Kidney glomerular epithelial cell (primary cell): Measurements from ENCODE around the gene OR52E6.

Experiments
- DNase-seq: peaks from one replicate; lab custom pipeline; 2025; lab: John Stamatoyannopoulos, UW

OR52E6 gene

DNA sequence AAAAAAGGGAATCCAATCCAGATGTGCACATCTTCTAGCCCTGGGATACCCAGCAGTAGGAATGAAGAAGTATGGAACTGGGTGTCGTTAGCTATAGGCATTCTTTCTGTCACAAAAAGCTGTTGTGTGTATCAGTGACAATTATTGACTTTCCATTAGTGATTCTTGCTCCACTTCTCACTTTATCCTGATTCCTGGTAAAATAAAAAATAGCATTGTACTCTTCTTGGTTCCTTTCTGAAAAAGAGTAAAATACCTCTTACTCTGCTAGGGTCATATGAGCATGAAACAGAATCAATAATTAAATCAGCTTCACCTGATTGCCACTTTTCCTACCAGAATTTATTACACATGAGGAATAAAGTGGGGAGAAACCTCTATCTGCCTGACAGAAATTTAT is at the start of gene OR52E6:
TSS of gene OR52E6 (minus strand) at position 101 of the 400 bp plus-strand sequence. CDS start at position 101, 0 bp downstream.
- DNase-seq: no peak

DNA sequence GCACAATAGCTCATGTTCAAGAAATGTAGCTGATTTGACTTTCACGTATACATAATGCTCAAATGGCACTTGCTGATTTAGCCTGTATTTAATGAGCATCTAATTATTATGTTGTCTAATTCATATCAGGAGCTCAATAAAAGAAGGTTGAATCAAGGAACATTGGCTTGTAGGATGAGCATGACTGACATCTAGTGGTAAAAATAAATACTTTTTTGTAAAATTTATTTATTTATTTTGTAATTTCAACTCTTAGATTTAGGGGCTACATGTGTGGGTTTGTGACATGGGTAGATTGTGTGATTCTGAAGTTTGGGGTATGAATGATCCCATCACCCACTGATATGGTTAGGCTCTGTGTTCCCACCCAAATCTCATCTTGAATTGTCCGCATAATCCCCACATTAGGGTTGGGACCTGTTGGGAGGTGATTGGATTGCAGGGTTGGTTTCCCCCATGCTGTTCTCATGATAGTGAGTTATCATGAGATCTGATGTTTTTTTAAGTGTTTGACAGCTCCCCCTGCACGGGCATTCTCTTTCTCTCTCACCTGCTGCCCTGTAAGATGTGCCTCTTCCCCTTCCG is 49.6 kb upstream of the OR52E6 start:
- peak; percentile 23 for DNase-seq

DNA sequence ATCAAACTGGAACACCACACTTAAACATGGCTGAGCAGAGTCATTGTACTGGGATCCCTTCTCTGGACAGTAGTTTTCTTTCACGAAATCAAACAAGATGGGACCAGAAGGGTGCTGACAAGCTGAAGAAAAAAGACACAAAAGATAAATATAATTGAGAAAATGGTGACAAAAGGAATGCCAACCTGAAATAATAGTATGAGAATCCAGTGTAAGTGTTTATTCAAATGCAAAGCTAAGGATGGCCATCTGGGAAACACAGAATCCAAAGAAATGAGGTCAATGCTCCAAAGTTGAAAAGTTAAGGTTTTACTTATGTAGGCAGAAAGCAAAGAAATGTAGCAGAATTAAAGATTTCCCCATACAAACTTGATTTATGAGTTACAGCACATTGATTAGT is 46.0 kb upstream of the OR52E6 start:
- no peak for DNase-seq

DNA sequence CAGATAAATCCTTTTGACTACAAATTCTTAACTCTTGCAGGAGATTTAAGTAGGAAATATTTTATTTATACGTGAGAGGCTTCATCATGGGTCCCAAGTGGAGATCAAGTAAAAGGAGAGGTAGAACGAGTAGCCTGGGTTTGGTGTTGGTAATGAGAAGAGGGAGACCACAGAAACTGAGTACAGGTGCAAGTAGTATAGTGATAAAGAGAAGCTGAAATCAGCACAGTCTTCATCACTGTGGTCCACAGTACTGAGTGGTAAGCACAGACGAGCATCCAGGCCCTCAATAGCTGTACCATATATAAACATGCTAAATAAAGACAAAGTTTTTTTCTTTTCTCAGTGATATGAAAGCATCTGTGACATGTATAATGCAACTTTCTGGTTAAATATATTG is 45.5 kb upstream of the OR52E6 start:
- no peak for DNase-seq

DNA sequence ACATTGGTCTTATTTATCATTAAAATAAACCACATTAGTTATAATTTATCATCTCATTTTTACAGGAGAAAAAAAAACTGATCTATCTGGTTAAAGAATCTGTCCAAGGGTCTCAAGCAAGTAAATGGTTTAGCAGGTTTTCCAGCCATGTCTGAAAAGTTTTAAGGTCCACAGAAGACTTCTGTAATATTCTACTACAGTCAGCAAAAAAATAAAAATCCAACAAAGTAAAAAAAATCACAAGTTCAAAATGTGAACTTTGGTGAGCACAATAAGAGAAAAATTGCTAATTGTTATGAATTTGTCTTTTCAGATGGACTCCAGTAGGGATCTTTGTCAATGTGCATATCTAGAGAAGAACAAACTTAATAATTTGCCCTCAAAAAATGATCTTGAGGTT is 40.1 kb upstream of the OR52E6 start:
- no peak for DNase-seq

DNA sequence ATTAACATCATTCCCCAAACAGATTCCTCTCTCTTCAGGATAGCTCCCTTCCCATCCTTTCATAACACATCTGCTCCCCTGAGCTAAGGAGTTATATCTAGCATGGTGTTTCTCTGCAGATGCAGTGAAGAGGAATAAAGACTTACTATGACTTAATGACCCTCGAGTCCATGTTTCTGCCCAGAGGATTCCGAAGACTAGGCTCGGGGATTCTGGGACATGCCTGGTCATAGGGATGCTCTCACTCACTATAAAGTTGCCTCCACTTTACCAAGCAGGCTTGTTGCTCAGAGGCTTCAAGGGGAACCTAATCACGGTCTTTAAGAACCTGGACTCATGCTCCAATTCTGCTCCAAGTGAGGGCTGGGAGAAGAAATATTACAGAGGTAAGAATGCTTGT is 38.6 kb upstream of the OR52E6 start, which contains the start of gene OR52E4:
TSS of gene OR52E4 (plus strand) at position 301 of the 400 bp plus-strand sequence. CDS start 3,664 bp downstream, outside the sequence.
- no peak for DNase-seq

DNA sequence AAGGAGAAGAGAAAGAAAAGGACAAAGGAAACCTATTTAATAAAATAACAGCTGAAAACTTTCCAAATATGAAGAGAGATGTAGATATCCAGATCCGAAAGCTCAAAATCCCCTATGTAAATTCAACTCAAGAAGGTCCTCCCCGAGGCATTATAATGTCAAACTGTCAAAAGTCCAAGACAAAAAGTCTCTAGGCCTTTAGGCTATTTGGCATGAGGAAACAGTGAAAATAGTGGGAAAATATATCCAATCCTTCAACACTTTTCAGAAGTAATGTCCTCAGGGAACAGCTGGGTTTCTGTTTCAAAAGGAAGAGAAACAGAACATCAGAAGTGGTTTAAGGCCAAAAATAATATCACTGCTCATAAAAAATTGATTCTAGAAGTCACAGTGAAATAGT is 36.9 kb upstream of the OR52E6 start:
- DNase-seq: no peak

DNA sequence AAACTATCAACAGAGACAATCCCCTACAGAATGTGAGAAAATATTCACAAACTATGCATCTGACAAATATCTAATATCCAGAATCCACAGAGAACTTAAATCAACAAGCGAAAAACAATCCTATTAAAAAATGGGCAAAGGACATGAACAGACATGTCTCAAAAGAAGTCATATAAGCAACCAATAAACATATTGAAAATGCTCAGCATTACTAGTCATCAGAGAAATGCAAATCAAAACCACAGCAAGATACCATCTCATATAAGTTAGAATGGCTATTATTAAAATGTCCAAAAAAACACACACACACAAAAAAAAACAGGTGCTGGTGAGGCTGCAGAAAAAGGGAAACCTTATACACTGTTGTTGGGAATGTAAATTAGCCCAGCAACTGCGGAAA is 24.1 kb upstream of the OR52E6 start:
- no peak for DNase-seq

DNA sequence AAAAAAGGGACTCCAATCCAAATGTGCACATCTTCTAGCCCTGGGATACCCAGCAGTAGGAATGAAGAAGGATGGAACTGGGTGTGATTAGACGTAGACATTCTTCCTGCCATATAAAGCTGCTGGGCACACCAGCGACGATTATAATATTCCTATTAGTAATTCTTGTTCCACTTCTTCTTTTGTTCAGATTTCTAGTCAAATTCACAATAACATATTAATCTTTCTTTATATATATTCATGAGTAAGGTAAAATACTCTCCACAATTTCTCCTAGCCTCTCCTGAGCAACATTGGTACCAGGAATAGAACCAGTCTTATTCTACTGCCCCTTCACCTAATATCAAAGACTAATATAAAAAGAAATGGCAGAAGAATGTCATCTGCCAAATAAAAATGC is 15.9 kb upstream of the OR52E6 start, which contains the start of gene OR52E8:
TSS of gene OR52E8 (minus strand) at position 101 of the 400 bp plus-strand sequence. CDS start at position 101, 0 bp downstream.
- DNase-seq: no peak

DNA sequence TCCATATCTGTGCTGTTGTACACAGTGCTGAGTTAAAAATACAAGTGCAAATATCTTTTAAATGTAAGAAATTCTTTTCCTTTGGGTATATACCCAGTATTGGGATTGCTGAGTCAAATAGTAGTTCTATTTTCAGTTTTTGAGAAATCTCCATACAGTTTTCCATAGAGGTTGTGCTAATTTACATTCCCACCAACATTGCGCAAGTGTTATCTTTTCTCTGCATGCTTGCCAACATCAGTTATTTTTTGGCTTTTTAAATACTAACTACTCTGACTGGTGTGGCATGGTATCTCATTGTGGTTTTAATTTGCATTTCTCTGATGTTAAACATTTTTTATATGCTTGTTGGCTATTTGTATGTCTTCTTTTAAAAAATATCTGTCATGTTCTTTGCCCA is 9.3 kb upstream of the OR52E6 start:
- DNase-seq: no peak

DNA sequence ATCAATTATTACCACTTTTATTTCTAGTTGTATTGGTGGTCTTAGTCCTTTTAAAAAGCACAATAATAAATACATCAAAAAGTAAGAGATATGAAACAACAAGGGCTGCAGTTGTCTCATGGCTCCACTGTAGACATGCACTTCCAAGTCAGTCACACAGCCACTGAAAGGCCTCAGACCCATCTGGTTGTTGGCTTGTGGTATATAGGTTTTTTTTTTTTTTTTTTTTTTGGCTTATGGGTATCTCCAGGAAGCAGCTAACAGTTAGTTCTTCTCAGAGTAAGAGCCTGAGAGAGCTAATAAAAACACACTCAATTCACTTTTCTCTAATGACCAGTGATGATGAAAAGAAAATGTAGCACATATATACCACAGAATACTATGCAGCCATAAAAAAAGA is 6.0 kb upstream of the OR52E6 start:
- no peak for DNase-seq

DNA sequence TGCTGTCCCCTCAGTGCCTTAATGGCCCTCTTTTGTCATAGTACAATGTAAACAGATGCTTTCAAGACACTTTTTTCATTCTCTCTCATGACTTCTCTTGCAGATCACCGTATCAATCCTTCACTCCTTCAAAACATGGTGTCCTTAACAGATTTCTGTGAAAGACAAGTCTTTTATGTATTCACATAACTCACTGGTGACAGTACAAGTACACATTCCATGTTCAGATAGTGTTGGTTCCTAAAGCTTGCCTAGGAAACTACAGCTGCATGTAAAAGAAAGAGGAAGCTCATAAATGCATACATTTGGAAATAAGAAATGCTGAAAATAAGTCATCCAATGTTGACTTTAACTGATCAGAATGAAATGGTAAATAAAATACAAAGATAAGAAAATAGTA is 5.0 kb upstream of the OR52E6 start:
- no peak for DNase-seq

DNA sequence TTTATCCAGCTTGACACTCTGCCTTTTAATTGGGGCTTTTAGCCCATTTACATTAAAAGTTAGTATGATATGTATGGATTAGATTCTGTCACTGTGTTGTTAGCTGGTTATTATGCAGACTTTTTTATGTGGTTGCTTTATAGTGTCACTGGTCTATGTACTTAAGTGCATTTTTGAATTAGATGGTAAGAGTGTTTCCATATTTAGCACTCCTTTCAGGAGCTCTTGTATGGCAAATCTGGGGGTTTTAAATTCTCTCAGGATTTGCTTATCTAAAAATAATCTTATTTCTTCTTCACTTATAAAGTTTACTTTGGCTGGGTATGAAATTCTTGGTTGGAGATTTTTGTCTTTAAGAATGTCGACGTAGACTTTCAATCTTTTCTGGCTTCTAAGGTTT is 4.0 kb downstream of the OR52E6 start:
- DNase-seq: no peak

DNA sequence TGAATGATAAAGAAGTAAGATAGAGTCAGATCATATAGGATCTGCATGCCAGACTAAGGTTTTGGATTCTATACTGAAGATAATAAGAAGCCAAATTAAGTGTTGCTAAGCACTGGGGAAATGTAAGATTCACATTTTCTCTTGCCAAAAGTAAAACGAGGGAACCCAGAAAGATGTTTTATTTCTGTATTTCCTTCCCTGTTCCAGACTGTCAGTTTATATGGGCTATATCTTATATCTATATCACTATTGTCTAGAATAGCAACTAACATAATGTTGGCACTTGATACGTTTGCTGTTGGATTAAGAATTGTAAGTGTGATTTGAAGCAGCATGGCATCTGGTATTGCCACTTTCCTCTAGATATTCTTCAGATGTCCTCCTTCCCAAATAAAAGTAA is 8.3 kb downstream of the OR52E6 start:
- DNase-seq: no peak

DNA sequence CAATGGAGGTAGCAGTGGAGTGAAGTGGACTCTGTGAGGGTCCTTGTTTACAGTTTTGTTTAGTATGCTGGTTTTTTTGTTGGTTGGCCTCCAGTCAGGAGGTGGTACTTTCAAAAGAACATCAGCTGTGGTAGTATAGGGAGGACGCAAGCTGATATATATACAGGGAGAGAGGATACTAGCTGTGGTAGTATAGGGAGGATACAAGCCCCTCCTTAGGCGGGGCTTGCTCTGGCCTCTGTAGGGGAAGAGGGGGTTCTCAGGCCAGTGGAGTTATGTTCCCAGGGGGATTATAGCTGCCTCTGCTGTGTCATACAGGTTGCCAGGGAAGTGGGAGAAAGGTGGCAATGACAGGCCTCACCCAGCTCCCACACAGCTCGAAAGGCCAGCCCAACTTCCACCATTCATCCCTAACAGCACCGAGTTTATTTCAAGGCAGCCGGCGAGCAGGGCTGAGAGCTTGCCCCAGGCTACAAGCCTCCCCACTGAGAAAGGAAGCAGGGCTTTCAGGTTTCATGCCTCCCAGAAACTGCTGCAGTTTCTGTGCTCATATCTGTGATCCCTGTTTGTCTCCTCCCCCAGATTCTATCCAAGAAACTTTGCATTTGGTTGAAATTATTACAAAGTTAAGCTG is 10.4 kb downstream of the OR52E6 start:
- no peak for DNase-seq

DNA sequence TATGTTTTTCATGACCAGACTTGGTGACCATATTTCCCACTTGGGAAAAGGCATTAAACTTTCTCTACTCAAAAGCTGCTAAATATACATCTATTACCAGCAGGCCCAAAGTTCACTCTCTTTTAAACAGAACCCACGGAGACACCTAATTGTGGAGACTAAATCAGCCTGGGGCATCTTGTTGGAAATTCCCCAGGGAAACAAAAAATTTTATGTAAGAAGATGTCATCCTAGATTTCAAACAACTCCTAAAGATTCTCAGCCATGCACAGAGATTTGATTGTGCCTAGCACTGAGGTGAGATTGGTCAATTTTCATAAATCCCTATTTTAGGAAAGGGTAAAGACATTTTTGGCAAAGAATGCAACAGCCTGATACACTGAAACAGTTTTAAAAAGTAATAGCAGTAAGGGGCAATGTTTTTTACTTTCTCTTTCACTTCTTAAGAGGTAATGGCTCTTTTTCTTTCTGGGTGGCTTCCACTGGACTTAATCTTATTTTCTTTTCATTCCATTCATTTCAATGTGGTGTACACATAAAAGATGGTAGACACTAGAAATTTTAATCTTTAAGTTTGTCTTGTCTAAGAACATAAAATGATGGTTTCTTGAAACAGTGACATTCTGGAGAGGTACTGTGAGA is 23.3 kb downstream of the OR52E6 start:
- no peak for DNase-seq

DNA sequence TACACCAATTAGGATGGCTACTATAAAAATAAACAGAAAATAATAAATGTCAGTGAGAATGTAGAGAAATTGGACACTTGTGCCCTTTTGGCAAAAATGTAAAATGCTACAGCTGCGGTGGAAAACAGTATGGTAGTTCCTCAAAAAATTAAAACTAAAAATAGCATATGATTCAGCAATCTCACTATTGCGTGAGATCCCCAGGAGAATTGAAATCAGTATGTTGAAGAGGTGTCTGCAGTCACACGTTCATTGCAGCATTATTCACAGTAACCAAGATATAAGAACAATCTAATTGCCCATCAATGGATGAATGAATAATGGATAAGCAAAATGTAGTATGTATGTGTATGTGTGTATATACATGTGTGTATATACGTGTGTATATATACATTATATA is 26.2 kb downstream of the OR52E6 start:
- no peak for DNase-seq

DNA sequence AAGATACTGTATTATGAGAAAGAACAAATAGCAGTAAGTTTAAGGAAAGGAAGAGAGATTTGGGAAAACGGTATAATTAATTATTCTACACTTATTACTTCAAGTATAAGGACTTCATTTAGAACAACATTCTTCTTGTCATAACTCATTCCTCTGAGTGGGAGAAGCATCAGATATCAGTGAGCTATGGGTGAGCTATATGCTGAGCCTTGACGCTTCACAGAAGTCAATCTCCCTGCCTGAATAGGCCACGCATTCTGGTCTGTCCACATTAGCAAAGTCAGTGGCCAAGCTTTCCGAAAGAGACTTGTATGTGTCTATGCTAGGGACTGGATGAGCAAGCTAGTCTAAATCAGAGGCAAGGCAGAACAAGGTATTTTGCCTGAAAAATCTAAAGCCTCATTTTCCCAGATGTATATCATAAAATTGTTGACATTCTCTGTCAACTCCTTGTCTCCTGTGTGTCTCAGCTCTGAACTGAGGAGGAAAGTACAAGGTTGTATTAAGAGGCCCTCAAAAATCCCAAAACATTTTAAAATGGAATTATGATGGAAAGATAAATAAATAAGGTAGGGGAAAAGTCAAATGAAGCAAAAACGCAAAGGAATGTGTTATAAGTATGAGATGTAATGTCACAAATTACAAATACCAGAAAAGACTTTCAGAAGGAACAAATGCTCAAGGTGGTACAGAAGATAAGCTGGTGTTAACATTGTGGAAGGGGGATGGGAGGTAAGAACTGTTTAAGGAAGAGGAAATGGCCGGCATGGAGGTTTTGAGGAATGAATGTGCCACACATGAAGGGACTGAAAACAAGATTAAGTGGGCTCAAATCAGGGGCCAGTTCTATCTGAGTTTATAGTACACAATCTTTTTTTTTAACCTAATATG is 31.5 kb downstream of the OR52E6 start:
- no peak for DNase-seq

DNA sequence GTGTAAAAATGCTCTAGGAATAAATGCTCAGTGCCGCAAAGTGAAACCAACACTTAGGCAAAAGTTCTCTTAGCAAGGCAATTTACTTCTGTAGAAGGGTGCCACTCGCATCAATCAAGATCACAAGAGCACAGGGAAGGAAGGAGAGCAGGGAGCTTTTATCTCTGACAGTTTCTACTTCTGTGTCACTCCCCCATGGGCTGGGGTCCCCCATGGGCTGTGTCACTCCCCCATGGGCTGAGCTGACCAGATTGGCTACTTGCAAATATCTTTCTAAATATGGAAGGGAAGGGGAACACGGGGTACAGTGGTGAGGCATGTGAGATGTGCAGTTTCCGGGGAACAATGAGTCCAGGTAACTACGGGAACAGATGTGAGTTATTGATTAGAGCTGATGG is 32.6 kb downstream of the OR52E6 start:
- no peak for DNase-seq

DNA sequence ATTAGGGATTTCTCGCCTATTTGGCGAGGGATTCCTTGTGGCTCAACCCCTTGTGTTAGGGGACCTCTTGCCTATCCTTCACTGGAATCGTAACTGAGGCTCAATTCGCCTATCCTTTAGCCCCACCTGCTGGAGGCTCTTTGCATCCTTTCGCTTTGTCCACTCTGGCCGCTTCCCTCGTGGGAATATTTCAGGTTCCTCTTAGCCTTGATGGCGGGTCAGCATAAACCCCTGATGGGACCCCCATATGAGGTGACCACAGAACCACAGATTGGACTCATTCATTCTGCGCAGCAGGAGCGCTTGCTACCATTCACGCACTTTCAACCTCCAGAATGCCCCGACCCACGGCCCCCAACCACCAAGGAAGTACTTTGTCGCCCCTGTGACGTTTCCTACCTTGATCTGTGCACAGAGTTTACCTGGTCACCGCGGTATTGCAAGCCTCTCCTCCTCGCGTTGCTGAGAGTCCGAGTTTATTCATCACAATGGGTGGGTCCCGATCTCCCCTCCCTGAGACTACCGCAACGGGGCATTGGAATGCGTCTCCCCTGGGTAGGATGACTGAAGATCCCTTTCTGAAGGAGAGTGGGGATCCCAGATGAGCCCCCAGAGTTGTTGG is 33.1 kb downstream of the OR52E6 start, which contains the start of gene OR52N2:
TSS of gene OR52N2 (plus strand) at position 425 of the 622 bp plus-strand sequence. CDS start 11,412 bp downstream, outside the sequence.
- peak; percentile 40 for DNase-seq

DNA sequence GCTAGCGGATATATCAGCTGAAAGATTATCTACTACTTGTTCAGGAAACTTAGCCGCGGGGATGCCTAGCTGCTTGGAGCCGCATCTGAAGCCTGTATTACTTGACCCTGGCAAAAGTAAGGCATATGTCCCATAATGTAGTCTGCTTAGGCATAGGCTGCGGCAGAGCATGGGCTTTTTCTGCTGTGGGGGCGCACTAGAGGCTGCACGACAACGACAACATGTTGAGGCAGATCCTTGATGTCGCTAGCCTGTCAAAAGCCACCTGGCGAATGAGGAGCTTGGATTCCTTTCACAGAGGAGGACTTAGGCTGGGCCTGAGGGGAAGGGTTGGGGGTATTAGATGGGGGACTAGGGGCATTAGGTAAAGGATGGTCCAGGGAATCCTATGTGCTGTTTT is 34.1 kb downstream of the OR52E6 start:
- DNase-seq: no peak

DNA sequence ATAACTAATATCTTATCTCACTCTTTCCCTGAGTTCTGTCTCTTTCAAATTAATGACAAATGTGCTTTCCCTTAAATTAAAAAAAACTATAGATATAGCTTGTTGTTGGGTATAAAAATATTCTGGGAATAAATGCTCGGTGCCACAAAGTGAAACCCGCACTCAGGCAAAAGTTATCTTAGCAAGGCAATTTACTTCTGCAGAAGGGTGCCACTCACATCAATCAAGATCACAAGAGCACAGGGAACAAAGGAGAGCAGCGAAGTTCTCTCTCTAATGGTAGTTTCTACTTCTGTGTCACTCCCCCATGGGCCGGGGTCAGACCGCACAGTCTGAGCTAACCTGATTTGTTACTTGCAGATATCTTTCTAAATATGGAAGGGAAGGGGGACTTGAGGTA is 37.7 kb downstream of the OR52E6 start:
- DNase-seq: no peak
